HG03025 (cell line): ENCODE data around the gene PPP1R37.

Experiments used
- ATAC-seq: cut with Tn5 transposase; IDR thresholded peaks from one replicate; pipeline ENCODE4 v1.9.1; 2021; ENCODE audit warnings: mild to moderate bottlenecking, moderate library complexity; ENCODE audit not compliant: unreplicated experiment, low FRiP score

The PPP1R37 gene

GRCh38 chr19:45092747-45093678 is at the start of gene PPP1R37:
TSS of gene PPP1R37 (plus strand) at chr19:45093179. CDS start at chr19:45093326, 147 bp downstream.
- peak; percentile 59 for ATAC-seq

- ATAC-seq: no peak
These were observed 47.2 kb upstream of the PPP1R37 start for GRCh38 chr19:45045671-45046353.

GRCh38 chr19:45046355-45046754 is 46.6 kb upstream of the PPP1R37 start:
- no peak for ATAC-seq

- no peak for ATAC-seq
These were observed 45.7 kb upstream of the PPP1R37 start for GRCh38 chr19:45047188-45047797.

- ATAC-seq: no peak
These were observed 43.8 kb upstream of the PPP1R37 start for GRCh38 chr19:45049073-45049736.

GRCh38 chr19:45050036-45050435 is 42.9 kb upstream of the PPP1R37 start:
- ATAC-seq: no peak

GRCh38 chr19:45051929-45052579 is 40.9 kb upstream of the PPP1R37 start:
- no peak for ATAC-seq

GRCh38 chr19:45056831-45057230 is 36.1 kb upstream of the PPP1R37 start:
- ATAC-seq: no peak

GRCh38 chr19:45057444-45057843 is 35.5 kb upstream of the PPP1R37 start:
- no peak for ATAC-seq

GRCh38 chr19:45058622-45059159 is 34.3 kb upstream of the PPP1R37 start:
- no peak for ATAC-seq

- no peak for ATAC-seq
These were observed 33.6 kb upstream of the PPP1R37 start for GRCh38 chr19:45059258-45059965.

GRCh38 chr19:45061965-45062364 is 31.0 kb upstream of the PPP1R37 start:
- ATAC-seq: no peak

GRCh38 chr19:45063851-45064801 is 28.9 kb upstream of the PPP1R37 start:
- ATAC-seq: no peak

GRCh38 chr19:45066921-45067661 is 25.9 kb upstream of the PPP1R37 start:
- ATAC-seq: no peak

- no peak for ATAC-seq
These were observed 24.9 kb upstream of the PPP1R37 start for GRCh38 chr19:45068041-45068440.

- no peak for ATAC-seq
These were observed 23.9 kb upstream of the PPP1R37 start for GRCh38 chr19:45069056-45069455.

- no peak for ATAC-seq
These were observed 22.8 kb upstream of the PPP1R37 start for GRCh38 chr19:45070214-45070613.
